Measurements from ENCODE around the gene BRAP. TPM values are rescaled to one million over a fixed set of nuclear protein-coding genes. Genes with fewer than 3 reads are reported as not detected.
A peak's percentile ranks its signal among the peaks of the same experiment; 100 is the strongest.

Gene BRAP
- total RNA-seq, 3 donors from 2014 or later (not counting 1 experiment from before 2014, with no cell fraction given): 24.6 to 28.8 (median 27.8) TPM

GRCh38 chr12:111600205-111600642, 85.5 kb downstream of the BRAP start:
- Histone ChIP-seq H3K27ac (ENCODE audit: low read length) (peak overlapping the region; percentile 82), H3K4me1 (ENCODE audit: control insufficient read depth, insufficient read depth, low read length) (peaks cover 24% of the 10 kb centered on the region), H3K27me3 (ENCODE audit: control insufficient read depth, insufficient read depth, low read length) (no peaks in the 10 kb centered on the region), H3K36me3 (ENCODE audit: control insufficient read depth, insufficient read depth, low read length) (no peaks in the 10 kb centered on the region), H3K9me3 (ENCODE audit: control insufficient read depth, insufficient read depth, low read length) (no peaks in the 10 kb centered on the region), H3K4me3 (ENCODE audit: low read length) (peak overlapping the region; percentile 77)
- Mint-ChIP-seq H3K27me3 (ENCODE audit: low read depth in 2 of 2) (no peaks in the 10 kb centered on the region), H3K4me3 (peak overlapping the region; percentile 93), H3K4me1 (peaks cover 19 to 23% of the 10 kb centered on the region in 2 donors), H3K36me3 (no peaks in the 10 kb centered on the region), H3K9me3 (no peaks in the 10 kb centered on the region), H3K27ac (peak overlapping the region; percentile 91 to 92)
- ATAC-seq (no peak), DNase-seq (no peak)
- no peak for TF ChIP-seq CTCF (IDR thresholded peaks at IDR 0.05)
- intact Hi-C loops (cut with micrococcal nuclease): no loop called here
- WGBS (ENCODE audit: insufficient coverage): 6% methylated on average over 3 of the region's 5 CpGs

DNA sequence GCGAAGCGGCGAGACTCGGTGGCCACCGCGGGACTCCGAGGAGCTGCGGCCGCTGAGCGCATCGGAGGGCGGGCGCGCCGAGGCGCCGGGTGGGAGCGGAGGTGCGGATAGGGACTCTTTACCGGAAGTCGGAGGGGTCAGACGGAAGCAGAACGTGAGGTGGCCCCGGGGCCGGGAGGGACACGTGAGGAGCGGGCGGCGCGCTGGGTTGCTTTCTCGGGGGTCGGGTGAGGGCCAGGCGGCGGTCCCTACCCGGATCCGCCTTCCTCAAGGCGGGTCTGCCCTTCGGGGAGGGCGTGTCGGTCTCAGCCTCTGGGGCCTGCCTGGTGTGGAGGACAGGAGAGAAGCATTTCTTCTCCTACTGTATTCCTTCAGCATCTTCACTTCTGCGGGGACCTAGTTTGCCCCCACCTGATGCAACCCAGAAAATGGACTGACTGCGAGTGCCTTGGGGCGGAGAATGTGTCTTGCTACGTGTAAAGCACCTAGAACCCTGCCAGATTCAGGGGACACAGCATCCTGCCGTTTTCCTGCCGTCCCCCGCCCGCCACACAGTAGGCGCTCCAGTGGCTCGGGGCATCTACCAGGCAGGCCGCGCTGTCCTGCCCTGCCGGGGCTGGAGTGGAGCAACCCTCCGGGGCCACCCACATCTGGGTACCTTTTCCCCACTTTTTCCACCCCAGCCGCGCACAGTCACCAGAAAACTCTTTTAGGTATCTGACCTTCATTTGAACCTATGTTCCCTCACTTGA, 86.1 kb downstream of the BRAP start:
- TF ChIP-seq CTCF (IDR thresholded peaks at IDR 0.05): no peak
- Histone ChIP-seq H3K4me1 (ENCODE audit: control insufficient read depth, insufficient read depth, low read length) (peaks cover 24% of the 10 kb centered on the region), H3K27me3 (ENCODE audit: control insufficient read depth, insufficient read depth, low read length) (no peaks in the 10 kb centered on the region), H3K36me3 (ENCODE audit: control insufficient read depth, insufficient read depth, low read length) (no peaks in the 10 kb centered on the region), H3K9me3 (ENCODE audit: control insufficient read depth, insufficient read depth, low read length) (no peaks in the 10 kb centered on the region), H3K4me3 (ENCODE audit: low read length) (peak overlapping the region; percentile 77), H3K27ac (ENCODE audit: low read length) (peak overlapping the region; percentile 82)
- no peaks in the 10 kb centered on the region for H3K36me3 Mint-ChIP-seq
- peak overlapping the region; percentile 91 to 92 for H3K27ac Mint-ChIP-seq
- peak; percentile 77 to 89 (median 86) for ATAC-seq
- H3K4me1 Mint-ChIP-seq: peaks cover 24 to 29% of the 10 kb centered on the region in 2 donors
- WGBS (ENCODE audit: insufficient coverage): under 1% methylated on average over 53 of the region's 56 CpGs
- H3K4me3 Mint-ChIP-seq: peak overlapping the region; percentile 93
- intact Hi-C loops (cut with micrococcal nuclease): loop anchor here (2.0 kb wide), 1 partner anchor 87 kb away; the partner anchor contains the start of gene ACAD10
- H3K27me3 Mint-ChIP-seq (ENCODE audit: low read depth in 2 of 2): no peaks in the 10 kb centered on the region
- no peaks in the 10 kb centered on the region for H3K9me3 Mint-ChIP-seq
- DNase-seq: peak; percentile 84 to 91

GRCh38 chr12:111598637-111599452, 86.9 kb downstream of the BRAP start, which contains the start of gene ATXN2:
ATXN2 (minus strand) TSS chr12:111599315; CDS start chr12:111599034, 281 bp downstream.
- Mint-ChIP-seq H3K4me3 (peak within 1 kb of the TSS; percentile 93), H3K9me3 (no peaks in the 10 kb centered on the region), H3K27me3 (ENCODE audit: low read depth in 2 of 2) (no peaks in the 10 kb centered on the region), H3K27ac (peak within 1 kb of the TSS; percentile 91 to 92), H3K4me1 (peaks cover 28 to 35% of the 10 kb centered on the region in 2 donors), H3K36me3 (no peaks in the 10 kb centered on the region)
- H3K27me3 ChIP-seq (ENCODE audit: control insufficient read depth, insufficient read depth, low read length): no peaks in the 10 kb centered on the region
- H3K4me1 ChIP-seq (ENCODE audit: control insufficient read depth, insufficient read depth, low read length): peaks cover 24% of the 10 kb centered on the region
- intact Hi-C loops (cut with micrococcal nuclease): loop anchor here (2.0 kb wide), 1 partner anchor 88 kb away; the partner anchor contains the start of gene ACAD10
- ATAC-seq (peak; percentile 69 to 88 (median 78)), DNase-seq (peak; percentile 24 to 88)
- peak within 1 kb of the TSS; percentile 93 for H3K4me3 ChIP-seq (ENCODE audit: low read length)
- no peak for TF ChIP-seq CTCF (IDR thresholded peaks at IDR 0.05)
- WGBS (ENCODE audit: insufficient coverage): under 1% methylated on average over 119 of the region's 119 CpGs
- peak within 1 kb of the TSS; percentile 82 for H3K27ac ChIP-seq (ENCODE audit: low read length)
- H3K9me3 ChIP-seq (ENCODE audit: control insufficient read depth, insufficient read depth, low read length): no peaks in the 10 kb centered on the region
- no peaks in the 10 kb centered on the region for H3K36me3 ChIP-seq (ENCODE audit: control insufficient read depth, insufficient read depth, low read length)

Data from natural killer cell (primary cell).